ENCODE results near the gene ADGRB3.

GRCh38 chr6:68639211-68639610, 4.1 kb downstream of the ADGRB3 start:
- TF ChIP-seq SMC3 (IDR thresholded peaks at IDR 0.05; ENCODE audit: low read depth, low read length) (no peak), GABPA (IDR thresholded peaks at IDR 0.05; ENCODE audit: low read depth) (no peak), POLR2AphosphoS5 (IDR thresholded peaks at IDR 0.05; ENCODE audit: low read depth, low read length) (no peak), RFX5 (IDR thresholded peaks at IDR 0.05; ENCODE audit: low read length) (no peak), EP300 (IDR thresholded peaks at IDR 0.05; ENCODE audit: borderline replicate concordance in 1 of 2, low read depth in 1 of 2, low read length in 1 of 2) (no peak), RAD21 (IDR thresholded peaks at IDR 0.05; ENCODE audit: low read length) (no peak), SIN3A (IDR thresholded peaks at IDR 0.05; ENCODE audit: borderline replicate concordance, low read depth, low read length) (no peak), MAX (IDR thresholded peaks at IDR 0.05; ENCODE audit: low read depth) (no peak), USF2 (IDR thresholded peaks at IDR 0.05; ENCODE audit: borderline replicate concordance, low read depth, low read length) (no peak), ZBTB33 (IDR thresholded peaks at IDR 0.05; ENCODE audit: borderline replicate concordance, low read depth) (no peak), TEAD4 (IDR thresholded peaks at IDR 0.05; ENCODE audit: borderline replicate concordance, insufficient read depth) (no peak), TCF12 (IDR thresholded peaks at IDR 0.05) (no peak)
- TF ChIP-seq, protein P1, sequence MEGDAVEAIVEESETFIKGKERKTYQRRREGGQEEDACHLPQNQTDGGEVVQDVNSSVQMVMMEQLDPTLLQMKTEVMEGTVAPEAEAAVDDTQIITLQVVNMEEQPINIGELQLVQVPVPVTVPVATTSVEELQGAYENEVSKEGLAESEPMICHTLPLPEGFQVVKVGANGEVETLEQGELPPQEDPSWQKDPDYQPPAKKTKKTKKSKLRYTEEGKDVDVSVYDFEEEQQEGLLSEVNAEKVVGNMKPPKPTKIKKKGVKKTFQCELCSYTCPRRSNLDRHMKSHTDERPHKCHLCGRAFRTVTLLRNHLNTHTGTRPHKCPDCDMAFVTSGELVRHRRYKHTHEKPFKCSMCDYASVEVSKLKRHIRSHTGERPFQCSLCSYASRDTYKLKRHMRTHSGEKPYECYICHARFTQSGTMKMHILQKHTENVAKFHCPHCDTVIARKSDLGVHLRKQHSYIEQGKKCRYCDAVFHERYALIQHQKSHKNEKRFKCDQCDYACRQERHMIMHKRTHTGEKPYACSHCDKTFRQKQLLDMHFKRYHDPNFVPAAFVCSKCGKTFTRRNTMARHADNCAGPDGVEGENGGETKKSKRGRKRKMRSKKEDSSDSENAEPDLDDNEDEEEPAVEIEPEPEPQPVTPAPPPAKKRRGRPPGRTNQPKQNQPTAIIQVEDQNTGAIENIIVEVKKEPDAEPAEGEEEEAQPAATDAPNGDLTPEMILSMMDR (IDR thresholded peaks at IDR 0.05), result no peak
- TF ChIP-seq, protein P2, sequence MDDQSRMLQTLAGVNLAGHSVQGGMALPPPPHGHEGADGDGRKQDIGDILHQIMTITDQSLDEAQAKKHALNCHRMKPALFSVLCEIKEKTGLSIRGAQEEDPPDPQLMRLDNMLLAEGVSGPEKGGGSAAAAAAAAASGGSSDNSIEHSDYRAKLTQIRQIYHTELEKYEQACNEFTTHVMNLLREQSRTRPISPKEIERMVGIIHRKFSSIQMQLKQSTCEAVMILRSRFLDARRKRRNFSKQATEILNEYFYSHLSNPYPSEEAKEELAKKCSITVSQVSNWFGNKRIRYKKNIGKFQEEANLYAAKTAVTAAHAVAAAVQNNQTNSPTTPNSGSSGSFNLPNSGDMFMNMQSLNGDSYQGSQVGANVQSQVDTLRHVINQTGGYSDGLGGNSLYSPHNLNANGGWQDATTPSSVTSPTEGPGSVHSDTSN (IDR thresholded peaks at IDR 0.05), result no peak
